Fibroblast of skin of left quadriceps (primary cell): ENCODE measurements around the gene RNF32.
"Not testable (repeated sequence)": the region's sequence is repeated elsewhere in the genome, so short reads cannot be mapped to it uniquely, and the experiment has no call there.

Experiments
- DNase-seq, 2 experiments: peaks; one replicate each; pipeline ENCODE4 v3.0.0-alpha.2; 2013; ENCODE audit warnings: low read depth in 2 of 2

Gene RNF32

DNA sequence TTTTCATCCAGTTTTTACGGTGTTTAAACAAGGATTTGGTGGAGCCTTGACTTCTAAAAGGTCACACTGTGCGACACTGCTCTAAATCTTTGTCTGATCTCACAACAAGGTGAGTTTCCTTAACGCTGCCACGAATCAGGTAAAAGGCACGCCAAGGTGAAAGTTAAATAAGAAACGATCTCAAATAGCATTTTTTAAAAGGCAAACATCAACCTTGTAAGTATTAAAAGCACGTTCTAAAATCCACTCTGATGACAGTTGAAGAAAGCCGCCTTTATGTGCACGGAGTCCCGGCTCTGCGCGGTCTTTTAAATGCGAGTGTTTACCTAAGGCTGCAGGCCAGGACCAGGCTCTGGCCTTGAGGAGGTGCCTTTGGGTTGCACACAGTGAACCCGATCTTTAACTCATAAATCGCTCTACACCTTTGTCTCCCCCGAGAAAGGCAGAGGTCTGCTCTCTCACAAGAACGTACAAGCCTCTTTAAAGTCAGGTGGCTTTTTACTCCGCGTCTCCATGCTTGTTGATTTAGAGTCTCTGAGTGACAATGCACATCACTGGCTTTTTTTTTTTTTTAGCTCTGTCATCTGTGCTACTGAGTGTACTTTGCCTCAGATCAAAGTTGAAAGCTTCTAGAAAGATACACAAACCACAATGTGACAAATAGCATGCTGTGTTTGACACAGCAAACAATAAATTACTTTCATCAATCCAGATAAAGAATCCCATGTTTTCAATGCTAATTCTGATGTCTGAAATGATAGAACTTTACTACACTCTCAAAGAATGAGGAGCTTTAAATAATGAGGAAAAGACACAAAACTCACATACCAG is 25.9 kb upstream of the RNF32 start:
- no peak for DNase-seq

DNA sequence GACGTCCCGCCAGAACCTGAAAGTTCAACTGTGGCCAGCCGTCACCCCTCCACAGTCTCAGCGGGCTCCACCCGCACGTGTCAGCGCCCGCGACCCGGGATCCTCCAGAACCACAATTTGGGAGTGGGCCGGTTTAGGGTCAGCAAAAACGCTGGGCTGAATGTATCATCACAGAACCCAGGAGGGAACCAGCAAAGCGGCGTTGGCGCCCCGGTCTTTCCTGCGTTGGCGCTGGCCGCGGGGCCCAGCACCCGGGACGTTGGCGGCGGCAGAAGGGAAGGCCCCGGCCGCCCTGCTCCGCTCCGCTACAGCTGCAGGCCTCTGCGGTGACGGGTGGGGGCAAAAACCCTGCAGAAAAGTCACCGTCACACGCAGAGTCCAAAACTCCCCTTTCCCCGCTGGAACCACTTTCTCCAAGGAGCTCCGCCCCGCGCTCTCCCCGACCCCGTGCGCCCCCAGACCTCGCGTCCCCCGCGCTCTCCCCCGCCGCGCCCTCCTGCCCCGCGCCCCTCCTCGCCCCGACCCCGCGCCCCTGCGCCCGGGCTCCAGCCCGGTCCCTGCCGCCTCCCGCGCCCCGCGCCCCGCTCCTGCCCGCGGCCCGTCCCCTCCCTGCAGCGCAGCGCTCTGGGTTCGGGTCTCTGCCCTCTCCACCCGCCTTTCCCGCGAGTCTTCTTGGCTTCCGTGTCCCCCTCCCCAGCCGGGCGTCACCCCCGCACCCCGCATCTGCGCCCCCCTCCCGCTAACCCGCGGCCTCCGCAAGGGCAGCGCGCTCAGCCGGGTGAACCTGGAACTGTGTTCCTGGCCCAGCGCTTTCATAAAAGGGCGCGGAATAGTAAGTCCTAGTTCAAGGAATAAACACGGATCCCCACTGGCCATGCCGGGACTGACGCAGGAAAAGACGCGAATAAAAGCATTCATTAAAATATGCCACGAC is 24.0 kb upstream of the RNF32 start:
- DNase-seq = no peak

DNA sequence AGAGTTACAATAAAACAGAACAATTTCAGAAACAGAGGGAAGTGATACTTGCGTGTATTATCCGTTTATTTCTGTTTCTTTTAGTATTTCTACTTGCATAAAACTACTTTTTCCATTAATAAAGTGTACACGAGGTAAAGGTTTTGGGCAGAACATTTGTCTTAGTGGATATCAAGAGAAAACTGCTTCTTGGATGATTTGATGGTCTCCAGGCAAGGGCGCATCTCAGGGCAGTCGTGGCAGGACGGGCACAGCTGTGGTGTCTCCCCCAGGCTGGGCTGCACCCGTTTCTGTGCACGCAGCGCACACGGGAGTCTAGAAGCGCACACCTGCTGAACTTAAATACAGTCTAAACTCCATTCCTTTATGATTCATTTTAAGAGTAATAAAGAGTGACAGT is 23.4 kb upstream of the RNF32 start:
- DNase-seq = no peak

DNA sequence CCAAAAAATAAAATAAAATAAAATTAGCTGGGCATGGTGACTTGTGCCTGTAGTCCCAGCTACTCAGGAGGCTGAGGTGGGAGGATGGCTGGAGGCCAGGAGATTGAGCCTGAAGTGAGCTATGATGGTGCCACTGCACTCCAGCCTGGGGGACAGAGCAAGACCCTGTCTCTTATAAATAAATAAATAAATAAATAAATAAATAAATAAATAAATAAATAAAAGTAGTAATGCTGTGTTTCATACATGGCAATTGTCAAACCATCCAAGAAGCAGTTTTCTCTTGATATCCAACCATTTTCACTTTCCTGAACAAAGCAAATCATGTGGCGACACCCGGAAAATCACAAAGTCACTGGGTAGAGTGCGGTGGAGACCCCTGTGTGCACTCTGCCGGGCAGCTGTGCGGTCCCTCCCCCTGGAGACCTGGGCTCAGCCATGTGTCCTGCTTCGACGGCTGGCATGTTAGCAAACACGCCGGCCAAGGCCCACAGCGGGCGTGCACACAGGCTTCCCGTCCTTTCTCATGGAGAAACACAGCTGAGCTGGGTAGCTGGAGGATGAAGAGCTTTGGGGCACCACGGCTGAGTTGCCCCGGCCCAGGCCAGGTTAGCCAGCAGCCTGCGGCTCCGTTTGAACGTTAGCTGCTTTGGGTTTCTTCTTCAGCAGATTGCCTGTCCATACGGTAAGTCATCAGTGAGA is 22.3 kb upstream of the RNF32 start:
- DNase-seq = no peak

DNA sequence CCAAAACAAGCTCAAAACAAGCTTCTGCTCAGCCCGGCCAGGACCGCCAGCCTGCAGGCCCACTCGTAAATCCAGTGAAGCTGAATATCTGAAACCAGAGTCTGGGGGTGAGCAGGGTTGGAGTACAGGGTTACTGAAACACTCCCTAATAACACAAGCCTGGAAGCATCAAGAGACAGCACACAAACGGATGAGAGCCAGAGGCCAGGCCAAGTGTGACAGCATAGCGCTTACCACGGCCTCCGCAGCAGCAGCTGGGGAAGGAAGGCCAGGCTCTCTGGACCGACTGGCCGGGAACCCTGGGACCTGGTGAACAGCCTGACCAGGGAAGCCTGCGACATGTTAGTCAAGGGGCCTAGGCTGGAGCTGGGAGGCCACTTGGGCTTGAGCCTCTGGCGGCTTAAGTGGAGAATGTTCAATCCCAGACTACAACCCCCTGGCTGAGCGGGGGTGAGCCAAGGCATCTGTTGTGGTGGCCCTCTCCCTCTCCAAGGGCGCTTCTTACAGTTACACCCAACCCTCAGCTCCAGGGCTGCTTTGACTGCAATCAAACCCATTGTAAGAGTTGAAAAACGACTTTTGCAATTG is 21.7 kb upstream of the RNF32 start:
- DNase-seq = no peak

DNA sequence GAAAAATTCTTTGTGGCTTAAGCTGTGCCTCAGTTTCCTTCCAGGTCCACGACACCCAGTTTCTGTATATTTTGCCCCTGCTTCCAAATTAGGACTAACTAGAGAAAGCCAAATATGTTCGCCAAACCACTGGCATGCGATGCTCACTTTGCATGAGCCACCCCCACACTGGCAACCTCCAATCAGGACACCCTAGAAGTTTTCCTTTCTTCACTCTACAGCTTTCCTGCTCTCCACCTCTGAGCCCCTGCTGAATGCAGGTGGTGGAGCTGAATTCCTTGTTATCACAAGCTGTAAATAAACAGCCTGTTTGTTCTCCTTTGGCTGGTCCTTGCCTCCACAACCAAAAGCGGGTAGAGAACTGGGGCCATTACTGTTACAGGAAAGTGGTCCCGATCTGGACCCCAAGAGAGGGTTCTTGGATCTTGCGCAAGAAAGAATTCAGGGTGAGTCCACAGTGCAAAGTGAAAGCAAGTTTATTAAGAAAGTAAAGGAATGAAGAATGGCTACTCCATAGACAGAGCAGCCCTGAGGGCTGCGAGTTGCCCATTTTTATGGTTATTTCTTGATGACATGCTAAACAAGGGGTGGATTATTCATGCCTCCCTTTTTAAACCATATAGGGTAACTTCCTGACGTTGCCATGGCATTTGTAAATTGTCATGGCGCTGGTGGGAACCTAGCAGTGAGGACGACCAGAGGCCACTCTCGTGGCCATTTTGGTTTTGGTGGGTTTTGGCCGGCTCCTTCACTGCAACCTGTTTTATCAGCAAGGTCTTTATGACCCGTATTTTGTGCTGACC is 20.9 kb upstream of the RNF32 start:
- not testable (repeated sequence) for DNase-seq

DNA sequence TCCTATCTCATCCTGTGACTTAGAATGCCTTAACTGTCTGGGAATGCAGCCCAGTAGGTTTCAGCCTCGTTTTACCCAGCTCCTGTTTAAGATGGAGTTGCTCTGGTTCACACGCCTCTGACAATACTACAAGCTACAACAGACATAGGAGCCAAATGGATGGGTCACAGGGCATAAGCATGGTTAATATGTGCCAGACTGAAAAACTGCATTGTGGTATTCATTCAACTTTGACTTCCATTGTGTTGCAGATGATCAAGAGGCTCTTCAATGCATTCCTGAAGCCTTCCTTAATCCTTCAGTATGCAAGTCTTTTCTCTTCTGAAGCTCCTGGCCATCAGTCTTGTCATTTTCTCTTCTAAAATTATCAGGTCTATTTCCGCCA is 20.3 kb upstream of the RNF32 start:
- DNase-seq = no peak

DNA sequence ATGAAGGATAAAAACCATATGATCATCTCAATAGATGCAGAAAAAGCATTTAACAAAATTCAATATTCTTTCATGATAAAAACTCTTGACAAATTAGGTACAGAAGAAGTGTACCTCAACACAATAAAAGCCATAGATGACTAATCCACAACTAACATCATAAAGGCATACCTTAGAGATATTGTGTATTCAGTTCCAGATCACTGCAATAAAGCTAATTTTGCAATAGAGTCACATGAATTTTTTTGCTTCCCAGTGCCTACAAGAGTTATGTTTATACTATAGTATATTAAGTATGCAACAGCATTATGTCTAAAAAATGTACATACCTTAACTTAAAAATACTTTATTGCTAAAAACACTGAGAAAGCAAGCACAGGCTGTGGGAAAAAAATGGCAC is 18.9 kb upstream of the RNF32 start:
- no peak for DNase-seq

DNA sequence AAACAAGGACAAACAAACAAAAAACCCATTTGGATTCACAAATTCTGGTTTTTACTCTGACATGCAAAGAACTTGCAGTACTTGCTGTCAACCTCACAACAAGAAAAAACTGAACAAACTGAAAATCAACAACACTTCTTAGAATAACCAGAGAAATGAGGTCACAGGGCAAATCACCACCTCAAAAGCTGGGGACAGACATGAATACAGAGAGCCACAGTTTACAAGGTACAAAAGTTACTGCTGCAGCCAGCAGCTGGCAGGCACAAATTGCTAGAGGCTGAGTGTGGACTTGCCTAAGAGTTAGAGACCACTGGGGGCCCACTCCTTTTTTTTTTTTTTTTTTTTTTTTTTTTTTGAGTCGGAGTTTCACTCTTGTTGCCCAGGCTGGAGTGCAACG is 15.0 kb upstream of the RNF32 start:
- no peak for DNase-seq

DNA sequence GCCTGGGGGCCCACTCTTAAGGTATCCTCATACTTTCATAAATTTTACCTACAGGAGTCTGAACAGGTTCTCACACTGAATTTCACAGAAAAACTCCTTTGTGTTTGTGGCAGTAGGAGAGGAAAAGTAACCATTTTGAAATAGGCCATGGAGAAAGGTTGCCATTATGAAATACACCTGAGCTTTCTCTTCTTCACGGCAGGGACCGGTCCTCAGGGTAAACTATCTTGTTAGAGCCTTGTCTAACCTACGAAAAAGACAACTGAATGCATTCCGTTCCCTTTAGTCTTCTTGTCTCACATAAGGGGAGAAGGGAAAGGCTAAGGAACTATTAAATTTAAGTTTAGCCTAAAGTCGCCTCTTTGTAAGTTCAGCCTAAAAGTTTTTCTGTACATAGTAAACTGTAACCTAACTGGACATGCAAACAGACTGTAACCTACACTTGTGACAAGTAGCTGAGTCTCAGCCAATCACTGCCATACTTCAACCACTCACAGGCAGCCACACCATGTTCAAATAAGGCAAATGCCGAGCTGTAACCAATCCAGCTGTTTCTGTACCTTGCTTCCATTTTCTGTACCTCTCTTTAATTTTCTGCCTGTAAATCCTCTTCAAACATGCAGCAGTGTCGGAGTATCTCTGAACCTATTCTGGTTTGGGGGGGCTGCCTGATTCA is 14.2 kb upstream of the RNF32 start:
- DNase-seq = no peak

DNA sequence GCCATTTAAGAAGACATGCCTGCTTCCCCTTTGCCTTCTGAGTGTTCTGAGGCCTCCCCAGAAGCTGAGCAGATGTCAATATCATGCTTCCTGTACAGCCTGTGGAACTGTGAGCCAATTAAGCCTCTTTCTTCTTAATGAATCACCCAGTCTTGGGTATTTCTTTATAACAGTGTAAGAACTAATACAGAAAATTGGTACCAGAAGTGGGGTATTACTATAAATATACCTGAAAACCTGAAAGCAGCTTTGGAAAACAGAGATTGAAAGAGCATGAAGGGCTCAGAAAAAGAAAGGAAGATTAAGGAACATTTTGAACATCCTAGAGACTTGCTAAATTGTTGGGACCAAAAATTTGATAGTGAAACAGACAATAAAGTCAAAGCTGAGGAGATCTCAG is 12.0 kb upstream of the RNF32 start:
- no peak for DNase-seq

DNA sequence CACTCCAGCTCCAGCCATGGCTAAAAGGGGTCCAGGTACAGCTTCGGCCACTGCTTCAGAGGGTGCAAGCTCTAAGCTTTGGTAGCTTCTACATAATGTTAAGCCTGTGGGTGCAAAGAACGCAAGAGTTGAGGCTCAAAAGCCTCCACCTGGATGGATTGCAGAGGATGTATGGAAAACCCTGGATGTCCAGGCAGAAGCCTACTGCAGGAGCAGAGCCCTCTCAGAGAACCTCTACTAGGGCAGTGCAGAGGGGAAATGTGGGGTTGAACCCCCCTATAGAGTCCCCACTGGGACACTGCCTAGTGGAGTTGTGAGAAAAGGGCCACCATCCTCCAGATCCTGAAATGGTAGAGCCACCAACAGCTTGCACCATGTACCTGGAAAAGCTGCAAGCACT is 10.7 kb upstream of the RNF32 start:
- no peak for DNase-seq

DNA sequence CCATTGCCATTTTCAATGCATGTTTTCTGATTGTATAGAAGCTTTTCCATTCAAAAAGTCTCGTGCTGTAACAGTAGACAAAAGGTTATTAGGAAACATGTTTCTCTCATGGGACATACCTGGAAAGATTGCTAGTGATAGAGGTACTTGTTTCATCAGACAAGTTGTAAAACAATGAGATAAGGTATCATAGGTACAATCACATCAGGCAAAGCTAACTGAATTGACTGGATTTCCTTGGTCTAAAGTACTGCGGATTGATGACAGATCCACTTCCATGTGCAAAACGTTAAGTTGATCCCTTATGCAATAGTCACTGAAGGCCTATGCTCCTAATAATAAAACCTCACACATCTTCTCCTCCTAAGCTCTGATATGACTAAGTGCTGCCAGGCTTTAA is 6.5 kb upstream of the RNF32 start:
- no peak for DNase-seq

DNA sequence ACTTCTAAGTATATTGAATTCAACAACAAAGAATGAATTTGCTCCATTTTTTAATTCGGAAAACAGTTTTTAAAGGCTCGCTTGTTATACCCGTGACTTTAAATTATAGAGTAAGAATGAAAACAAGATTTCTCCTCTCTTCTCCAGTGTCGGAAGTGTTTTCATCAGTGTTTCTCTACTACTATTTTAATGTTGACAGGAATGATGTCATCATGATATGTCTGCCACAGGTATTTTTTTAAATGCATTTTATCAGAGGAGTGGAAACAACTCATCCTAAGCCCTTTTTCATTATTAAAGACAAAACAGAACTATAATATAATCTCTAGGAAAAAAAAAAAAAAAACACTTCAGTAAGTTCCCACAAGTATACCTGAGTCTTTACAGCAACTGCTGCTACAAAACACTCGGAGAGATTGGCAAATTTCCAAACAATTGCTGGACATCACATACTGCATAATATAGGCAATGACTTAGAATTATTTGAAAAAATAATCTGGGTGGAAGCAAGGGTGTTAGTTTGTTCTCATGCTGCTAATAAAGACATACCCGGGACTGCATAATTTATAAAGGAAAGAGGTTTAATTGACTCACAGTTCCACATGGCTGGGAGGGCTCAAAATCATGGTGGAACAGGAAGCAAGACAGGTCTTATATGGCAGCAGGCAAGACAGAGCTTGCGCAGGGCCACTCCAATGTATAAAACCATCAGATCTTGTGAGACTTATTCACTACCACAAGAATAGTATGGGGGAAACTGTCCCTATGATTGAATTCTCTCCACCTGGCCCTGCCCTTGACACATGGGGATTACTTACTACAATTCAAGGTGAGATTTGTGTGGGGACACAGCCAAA is 4.8 kb upstream of the RNF32 start:
- no peak for DNase-seq

DNA sequence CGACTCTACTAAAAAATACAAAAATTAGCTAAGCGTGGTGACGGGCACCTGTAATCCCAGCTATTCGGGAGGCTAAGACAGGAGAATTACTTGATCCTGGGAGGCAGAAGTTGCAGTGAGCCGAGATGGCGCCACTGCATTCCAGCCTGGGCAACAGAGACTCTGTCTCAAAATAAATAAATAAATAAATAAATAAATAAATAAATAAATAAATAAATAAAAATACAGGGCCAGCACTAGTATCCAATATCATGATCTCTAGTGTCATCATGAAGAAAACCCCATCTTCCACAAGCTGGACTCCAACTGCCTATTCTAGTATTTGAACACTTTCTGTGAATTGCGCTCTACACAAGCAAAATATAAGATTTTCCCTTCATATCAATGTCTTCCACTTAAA is 3.5 kb upstream of the RNF32 start:
- DNase-seq = not testable (repeated sequence)

DNA sequence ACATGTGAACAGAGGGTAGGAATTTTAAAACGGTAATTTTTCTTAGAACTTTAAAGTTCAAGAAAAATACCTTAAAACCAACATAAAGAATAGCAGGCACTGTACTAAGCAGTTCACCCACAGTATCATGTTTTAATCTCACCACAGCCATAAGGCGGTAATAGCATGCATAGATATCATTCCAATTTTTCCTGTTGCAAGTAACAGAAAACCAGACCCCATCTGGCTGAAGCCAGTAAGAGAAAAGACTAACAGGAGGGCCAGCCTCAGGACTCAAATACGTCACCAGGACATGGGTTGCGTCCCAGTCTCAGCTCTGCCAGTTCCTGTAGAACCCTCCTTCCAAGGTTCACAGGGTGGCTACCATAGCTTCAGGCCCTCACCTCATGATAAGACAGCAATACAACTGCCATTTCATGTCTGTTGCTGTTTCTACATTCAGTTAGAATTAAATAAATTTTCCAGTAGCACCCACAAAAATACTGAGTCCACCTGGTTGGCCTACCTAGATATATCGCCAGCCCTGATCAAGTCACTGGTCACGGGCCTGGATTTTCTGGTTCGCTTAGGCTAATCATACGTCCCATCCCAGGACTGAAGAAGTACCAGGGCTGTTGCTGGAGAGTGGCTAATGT is 2.0 kb upstream of the RNF32 start:
- DNase-seq = no peak

DNA sequence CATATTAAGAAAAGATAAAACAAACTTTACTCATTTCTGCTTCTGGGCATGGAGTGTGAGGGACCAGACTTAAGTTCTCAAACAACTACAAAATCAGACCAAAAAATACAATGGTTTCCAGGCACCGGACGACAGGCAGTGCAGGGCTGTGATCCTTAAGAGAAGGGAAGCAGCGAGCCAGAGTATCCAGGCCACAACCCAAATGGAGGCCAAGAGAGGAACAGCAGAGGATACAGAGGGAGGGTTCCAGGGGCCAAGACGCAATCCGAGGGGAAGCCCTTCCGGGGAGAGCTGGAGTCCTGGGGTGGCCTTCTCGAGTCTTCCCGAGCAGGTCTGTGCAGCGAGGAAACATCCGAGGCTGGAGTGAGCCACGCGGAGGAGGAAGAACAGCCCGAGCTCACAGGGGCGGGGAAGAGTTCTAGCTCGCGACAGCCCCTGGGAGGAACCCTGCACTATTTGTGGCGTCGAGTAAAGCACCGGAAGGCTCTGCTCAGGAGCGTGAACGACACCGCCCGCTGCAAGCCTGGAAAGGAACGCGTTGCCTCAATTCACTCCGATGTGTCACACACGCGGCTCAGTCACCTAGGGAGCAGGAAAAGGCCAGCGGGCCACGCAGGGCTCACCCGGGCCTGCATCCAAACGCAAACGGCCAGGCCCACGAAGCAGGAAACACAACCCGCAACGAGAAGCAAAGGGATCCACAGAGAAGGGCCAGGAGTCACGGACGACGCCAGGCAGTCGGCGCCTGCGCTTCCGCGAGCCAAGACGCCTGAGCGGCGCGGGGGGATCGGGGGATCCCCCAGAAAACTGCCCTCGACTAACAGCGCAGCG is 933 bp upstream of the RNF32 start:
- no peak for DNase-seq

DNA sequence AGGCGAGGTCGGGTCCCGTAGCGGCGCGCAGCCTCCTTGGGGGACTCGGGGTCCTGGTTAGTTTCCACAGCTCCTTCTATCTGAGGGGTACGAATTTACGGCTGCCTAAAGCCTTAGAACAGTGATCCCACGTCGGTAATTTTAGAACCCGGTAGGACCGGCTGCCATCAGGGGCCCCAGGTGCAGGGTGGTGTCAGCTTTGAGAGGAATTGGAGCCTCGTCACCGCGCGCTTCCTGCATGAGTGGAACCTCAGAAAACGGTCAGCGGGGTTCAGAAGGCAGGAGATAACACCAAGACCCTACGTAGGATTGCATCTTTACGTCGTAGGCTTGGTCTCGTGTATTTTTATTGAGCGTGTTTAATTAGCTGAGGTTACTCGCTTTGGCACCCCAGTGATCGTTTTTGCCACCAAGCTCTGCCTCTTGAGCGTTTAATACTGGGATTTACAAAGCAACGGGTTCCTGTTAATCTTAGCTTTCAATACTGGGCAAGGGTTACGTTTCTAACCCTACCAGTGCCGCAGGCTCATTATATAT is 443 bp downstream of the RNF32 start:
- DNase-seq = no peak
